Suprapubic skin (tissue), 4 donors: Measurements from ENCODE around the gene NPLOC4.

ENCODE experiments used
- POLR2A ChIP-seq, 2 donors: fragments of 450-650 bp; IDR thresholded peaks; one replicate each; pipeline ENCODE4 v1.6.1; 2017; ENCODE audit warnings: antibody characterized with exemption in 2 of 2, mild to moderate bottlenecking in 2 of 2, moderate library complexity in 2 of 2
- POLR2AphosphoS5 ChIP-seq, 3 donors: sonication (generic); formaldehyde crosslinking; IDR thresholded peaks; one replicate each; pipeline ENCODE4 v1.6.1; 2017; ENCODE audit warnings: antibody characterized with exemption in 3 of 3
- TF ChIP-seq, protein P1 (sequence below), 2 donors: fragments of 200-600 bp in 1 of 2; fragments of 450-650 bp in 1 of 2; sonication (generic) in 1 of 2; IDR thresholded peaks; one replicate each; pipeline ENCODE4 v1.5.1; 2016 to 2019; ENCODE audit warnings: antibody characterized with exemption in 2 of 2, mild to moderate bottlenecking in 1 of 2, moderate library complexity in 1 of 2

DNA sequence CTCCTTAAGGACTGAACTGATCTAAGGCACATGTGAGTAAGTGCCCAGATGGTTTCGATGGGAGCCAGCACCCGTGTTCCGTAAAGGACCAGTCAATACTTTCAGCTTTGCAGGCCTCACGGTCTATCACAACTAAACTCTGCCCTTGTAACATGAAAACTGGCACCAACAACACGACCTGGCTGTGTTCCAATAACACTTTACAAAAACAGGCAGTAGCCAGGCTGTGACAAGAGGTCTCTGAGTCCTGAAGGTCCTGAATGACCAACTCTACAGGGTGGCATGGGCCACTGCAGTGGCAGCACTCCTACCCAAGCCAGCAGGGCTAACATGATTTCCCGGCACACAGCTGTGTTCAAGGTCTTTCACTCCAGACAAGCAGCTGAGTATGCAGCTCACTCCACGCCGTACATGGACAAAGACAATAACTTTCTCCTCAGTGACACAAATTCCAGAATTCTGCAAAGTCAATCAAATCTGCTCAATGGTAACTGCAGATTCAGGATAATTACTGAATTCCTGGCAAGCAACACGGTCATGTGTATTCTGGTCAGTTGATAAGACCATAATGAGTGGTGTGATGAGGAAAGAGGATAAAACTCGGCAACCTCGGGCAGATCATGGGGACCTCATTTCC, 15.3 kb downstream of the NPLOC4 start:
- TF ChIP-seq, protein P1, sequence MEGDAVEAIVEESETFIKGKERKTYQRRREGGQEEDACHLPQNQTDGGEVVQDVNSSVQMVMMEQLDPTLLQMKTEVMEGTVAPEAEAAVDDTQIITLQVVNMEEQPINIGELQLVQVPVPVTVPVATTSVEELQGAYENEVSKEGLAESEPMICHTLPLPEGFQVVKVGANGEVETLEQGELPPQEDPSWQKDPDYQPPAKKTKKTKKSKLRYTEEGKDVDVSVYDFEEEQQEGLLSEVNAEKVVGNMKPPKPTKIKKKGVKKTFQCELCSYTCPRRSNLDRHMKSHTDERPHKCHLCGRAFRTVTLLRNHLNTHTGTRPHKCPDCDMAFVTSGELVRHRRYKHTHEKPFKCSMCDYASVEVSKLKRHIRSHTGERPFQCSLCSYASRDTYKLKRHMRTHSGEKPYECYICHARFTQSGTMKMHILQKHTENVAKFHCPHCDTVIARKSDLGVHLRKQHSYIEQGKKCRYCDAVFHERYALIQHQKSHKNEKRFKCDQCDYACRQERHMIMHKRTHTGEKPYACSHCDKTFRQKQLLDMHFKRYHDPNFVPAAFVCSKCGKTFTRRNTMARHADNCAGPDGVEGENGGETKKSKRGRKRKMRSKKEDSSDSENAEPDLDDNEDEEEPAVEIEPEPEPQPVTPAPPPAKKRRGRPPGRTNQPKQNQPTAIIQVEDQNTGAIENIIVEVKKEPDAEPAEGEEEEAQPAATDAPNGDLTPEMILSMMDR (IDR thresholded peaks at IDR 0.05), result no peak
- TF ChIP-seq POLR2A (IDR thresholded peaks at IDR 0.05), result no peak
- TF ChIP-seq POLR2AphosphoS5 (IDR thresholded peaks at IDR 0.05), result no peak
